SU-DHL-6 (cell line): ENCODE measurements around the gene TLE1.

Experiments used
- H2AFZ ChIP-seq: fragments of 200-600 bp; sonication (generic); 2 replicates; pipeline ENCODE4 v1.6.1; 2014; ENCODE audit warnings: low read depth, mild to moderate bottlenecking, moderate library complexity, mixed read lengths, antibody characterized with exemption, low read length; ENCODE audit not compliant: severe bottlenecking
- H3F3A ChIP-seq: fragments of 200-600 bp; shearing (Covaris generic); 2 replicates; pipeline ENCODE4 v1.6.0; 2016; ENCODE audit warnings: antibody characterized with exemption, mild to moderate bottlenecking; ENCODE audit not compliant: insufficient read depth
- H3K27ac ChIP-seq: fragments of 200-600 bp; sonication (generic); 2 replicates; pipeline ENCODE4 v1.5.1; 2016; ENCODE audit warnings: low read depth, mild to moderate bottlenecking, low read length, moderate library complexity, mixed read lengths
- H3K27me3 ChIP-seq: fragments of 200-600 bp; sonication (generic), shearing (Covaris generic); 2 replicates; pipeline ENCODE4 v1.6.0; 2014; ENCODE audit warnings: mild to moderate bottlenecking, low read length
- H3K36me3 ChIP-seq: fragments of 200-600 bp; sonication (generic); 2 replicates; pipeline ENCODE4 v1.6.1; 2014; ENCODE audit warnings: mild to moderate bottlenecking, low read length, mixed read lengths
- H3K4me2 ChIP-seq: fragments of 300-600, 200-600 bp; shearing (Covaris generic), sonication (generic); 2 replicates; pipeline ENCODE4 v1.6.0; 2014; ENCODE audit warnings: low read length, low read depth, mild to moderate bottlenecking; ENCODE audit not compliant: poor library complexity, severe bottlenecking
- H3K4me3 ChIP-seq: fragments of 200-600 bp; sonication (generic); 2 replicates; pipeline ENCODE4 v1.5.1; 2014; ENCODE audit warnings: antibody characterized with exemption, low read length, mild to moderate bottlenecking, mixed read lengths; ENCODE audit not compliant: insufficient read depth, poor library complexity, severe bottlenecking
- H3K79me2 ChIP-seq: fragments of 200-600 bp; sonication (generic); 2 replicates; pipeline ENCODE4 v1.6.1; 2014; ENCODE audit warnings: mild to moderate bottlenecking, low read length, moderate library complexity; ENCODE audit not compliant: insufficient read depth
- H3K9ac ChIP-seq: fragments of 200-600 bp; sonication (generic); 2 replicates; pipeline ENCODE4 v1.7.0; 2014; ENCODE audit warnings: mild to moderate bottlenecking, low read length
- H3K9me2 ChIP-seq: fragments of 200-600 bp; sonication (generic); replicated peaks from 2 replicates; pipeline ENCODE4 v1.6.1; 2014; ENCODE audit warnings: low read length; ENCODE audit not compliant: insufficient read depth
- H3K9me3 ChIP-seq: fragments of 200-600 bp; sonication (generic); 2 replicates; pipeline ENCODE4 v1.6.1; 2014; ENCODE audit warnings: low read length, mixed read lengths; ENCODE audit not compliant: insufficient read depth
- H4K20me1 ChIP-seq: fragments of 200-600 bp; sonication (generic); 2 replicates; pipeline ENCODE4 v1.6.1; 2014; ENCODE audit warnings: low read depth, mild to moderate bottlenecking, antibody characterized with exemption, low read length, moderate library complexity, mixed read lengths
- EZH2phosphoT487 ChIP-seq: fragments of 200-600 bp; sonication (generic), shearing (Covaris generic); conservative IDR thresholded peaks from 2 replicates; pipeline ENCODE4 v1.6.1; 2018; ENCODE audit warnings: mild to moderate bottlenecking, antibody characterized with exemption, low read length, moderate library complexity, mixed read lengths
- TF ChIP-seq, protein P1 (sequence below): fragments of 200-600 bp; sonication (generic); IDR thresholded peaks from one replicate; pipeline ENCODE4 v1.5.1; 2017; ENCODE audit warnings: antibody characterized with exemption, mild to moderate bottlenecking, low read length, moderate library complexity; ENCODE audit not compliant: insufficient read depth, poor library complexity, severe bottlenecking

TLE1 gene

GRCh38 chr9:81684635-81685034 is 4.7 kb downstream of the TLE1 start:
- no peaks in the 10 kb centered on the region for H3K79me2 ChIP-seq
- H3K9me2 ChIP-seq = no peaks in the 10 kb centered on the region
- no peaks in the 10 kb centered on the region for H3F3A ChIP-seq
- no peaks in the 10 kb centered on the region for H3K27me3 ChIP-seq
- TF ChIP-seq EZH2phosphoT487 = no peak
- TF ChIP-seq, protein P1, sequence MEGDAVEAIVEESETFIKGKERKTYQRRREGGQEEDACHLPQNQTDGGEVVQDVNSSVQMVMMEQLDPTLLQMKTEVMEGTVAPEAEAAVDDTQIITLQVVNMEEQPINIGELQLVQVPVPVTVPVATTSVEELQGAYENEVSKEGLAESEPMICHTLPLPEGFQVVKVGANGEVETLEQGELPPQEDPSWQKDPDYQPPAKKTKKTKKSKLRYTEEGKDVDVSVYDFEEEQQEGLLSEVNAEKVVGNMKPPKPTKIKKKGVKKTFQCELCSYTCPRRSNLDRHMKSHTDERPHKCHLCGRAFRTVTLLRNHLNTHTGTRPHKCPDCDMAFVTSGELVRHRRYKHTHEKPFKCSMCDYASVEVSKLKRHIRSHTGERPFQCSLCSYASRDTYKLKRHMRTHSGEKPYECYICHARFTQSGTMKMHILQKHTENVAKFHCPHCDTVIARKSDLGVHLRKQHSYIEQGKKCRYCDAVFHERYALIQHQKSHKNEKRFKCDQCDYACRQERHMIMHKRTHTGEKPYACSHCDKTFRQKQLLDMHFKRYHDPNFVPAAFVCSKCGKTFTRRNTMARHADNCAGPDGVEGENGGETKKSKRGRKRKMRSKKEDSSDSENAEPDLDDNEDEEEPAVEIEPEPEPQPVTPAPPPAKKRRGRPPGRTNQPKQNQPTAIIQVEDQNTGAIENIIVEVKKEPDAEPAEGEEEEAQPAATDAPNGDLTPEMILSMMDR = no peak
- H3K36me3 ChIP-seq = no peaks in the 10 kb centered on the region
- H3K27ac ChIP-seq = no peak overlapping the region
- no peak overlapping the region for H3K4me3 ChIP-seq
- H2AFZ ChIP-seq = no peak overlapping the region
- no peak overlapping the region for H3K9ac ChIP-seq
- no peaks in the 10 kb centered on the region for H4K20me1 ChIP-seq
- H3K9me3 ChIP-seq = no peaks in the 10 kb centered on the region
- H3K4me2 ChIP-seq = no peak overlapping the region

DNA sequence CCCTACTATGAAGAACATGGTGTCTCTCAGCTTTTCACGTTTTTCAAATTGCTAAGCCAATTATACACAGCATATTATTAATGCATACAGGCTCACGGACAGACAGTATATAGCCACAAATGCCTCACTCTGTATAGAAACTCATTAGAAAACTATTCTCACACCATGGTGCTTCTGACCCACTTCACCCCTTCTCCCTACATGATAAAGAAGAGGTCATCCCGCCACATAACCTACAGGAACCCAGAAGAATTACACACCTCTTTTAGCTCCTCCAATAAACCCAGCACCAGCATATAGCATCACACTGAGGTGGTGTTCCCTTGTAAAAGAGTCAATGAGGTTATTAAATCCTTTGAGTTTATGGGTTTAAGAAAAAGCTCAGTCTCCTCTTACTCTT is 5.6 kb downstream of the TLE1 start:
- TF ChIP-seq, protein P1 = no peak
- TF ChIP-seq EZH2phosphoT487 = no peak
- Histone ChIP-seq H3K27ac (no peak overlapping the region), H3K9me3 (no peaks in the 10 kb centered on the region), H3K4me2 (no peak overlapping the region), H3K9ac (no peak overlapping the region), H3K9me2 (no peaks in the 10 kb centered on the region), H4K20me1 (no peaks in the 10 kb centered on the region), H3K27me3 (no peaks in the 10 kb centered on the region), H3K79me2 (no peaks in the 10 kb centered on the region), H3K4me3 (no peak overlapping the region), H2AFZ (no peak overlapping the region), H3K36me3 (no peaks in the 10 kb centered on the region), H3F3A (no peaks in the 10 kb centered on the region)

DNA sequence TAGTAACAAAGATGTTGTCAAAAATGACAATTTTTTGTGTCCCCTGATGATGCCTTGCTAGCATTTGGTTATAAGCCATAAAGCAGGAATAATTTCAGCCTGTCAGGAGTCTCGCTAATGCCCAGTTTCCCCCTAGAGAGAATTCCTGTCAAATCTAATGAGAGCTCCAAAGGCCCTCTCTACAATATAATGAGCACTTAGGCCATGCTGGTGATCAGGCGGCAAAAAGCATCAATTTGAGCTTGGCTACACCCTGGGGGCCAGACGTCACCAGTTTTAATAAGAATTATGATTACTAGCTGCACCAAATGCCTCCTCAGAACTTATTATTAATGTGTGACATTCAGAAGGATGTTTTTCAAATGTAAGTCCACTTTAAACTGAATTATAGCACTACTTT is 6.1 kb downstream of the TLE1 start:
- H3K4me3 ChIP-seq = no peak overlapping the region
- H2AFZ ChIP-seq = no peak overlapping the region
- H3K79me2 ChIP-seq = no peaks in the 10 kb centered on the region
- H3F3A ChIP-seq = no peaks in the 10 kb centered on the region
- TF ChIP-seq EZH2phosphoT487 = no peak
- TF ChIP-seq, protein P1 = no peak
- H4K20me1 ChIP-seq = no peaks in the 10 kb centered on the region
- H3K36me3 ChIP-seq = no peaks in the 10 kb centered on the region
- no peak overlapping the region for H3K4me2 ChIP-seq
- no peaks in the 10 kb centered on the region for H3K9me3 ChIP-seq
- no peaks in the 10 kb centered on the region for H3K27me3 ChIP-seq
- H3K9me2 ChIP-seq = no peaks in the 10 kb centered on the region
- no peak overlapping the region for H3K9ac ChIP-seq
- no peak overlapping the region for H3K27ac ChIP-seq

DNA sequence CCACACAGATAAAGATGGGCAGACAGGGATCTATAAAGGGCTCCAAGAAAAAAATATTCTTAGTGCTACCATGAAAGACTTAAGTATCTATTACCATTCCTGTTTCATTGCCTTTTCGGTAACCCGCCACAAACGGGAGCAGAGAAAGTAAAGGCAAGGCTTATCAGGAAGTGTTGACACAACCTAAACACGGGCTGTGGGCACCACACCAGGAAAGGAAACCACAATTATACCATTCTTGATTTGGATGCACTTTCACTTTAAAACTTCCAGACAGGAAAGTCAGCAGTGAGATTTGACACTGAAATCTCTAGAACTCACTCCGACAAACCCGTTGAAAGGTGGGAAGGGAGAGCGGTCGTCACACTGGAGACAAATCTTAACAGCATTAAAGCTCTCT is 6.5 kb downstream of the TLE1 start:
- TF ChIP-seq, protein P1 = no peak
- TF ChIP-seq EZH2phosphoT487 = no peak
- Histone ChIP-seq H2AFZ (no peak overlapping the region), H3K9me3 (no peaks in the 10 kb centered on the region), H3F3A (no peaks in the 10 kb centered on the region), H3K9me2 (no peaks in the 10 kb centered on the region), H3K36me3 (no peaks in the 10 kb centered on the region), H3K4me3 (no peak overlapping the region), H3K27me3 (no peaks in the 10 kb centered on the region), H4K20me1 (no peaks in the 10 kb centered on the region), H3K4me2 (no peak overlapping the region), H3K9ac (no peak overlapping the region), H3K27ac (no peak overlapping the region), H3K79me2 (no peaks in the 10 kb centered on the region)
